H1 (cell line): ENCODE data around the gene ADGRL4. TPM values are rescaled to one million over a fixed set of nuclear protein-coding genes. Genes with fewer than 3 reads are reported as not detected.

Experiments
- SRF ChIP-seq: IDR thresholded peaks from 2 replicates; pipeline ENCODE4 v1.6.1; 2011; ENCODE audit warnings: mild to moderate bottlenecking, low read depth, low read length, moderate library complexity
- TAF1 ChIP-seq: IDR thresholded peaks from 2 replicates; pipeline ENCODE4 v1.6.1; 2011; ENCODE audit warnings: mild to moderate bottlenecking, low read depth, low read length
- TCF12 ChIP-seq: IDR thresholded peaks from 2 replicates; pipeline ENCODE4 v1.6.1; 2011; ENCODE audit warnings: low read depth, mild to moderate bottlenecking, low read length
- polyA plus RNA-seq, 7 experiments: library from polyadenylated mRNA; depleted of rRNA in 3 of 7; stranded (reverse) in 5 of 7; unstranded in 2 of 7; fragments of >200 nt in 5 of 7; fragments of 200-250 nt in 2 of 7; gene quantifications; 1 replicate in 5 of 7; 2 replicates in 1 of 7; 4 replicates in 1 of 7; pipeline versions ENCODE4 v1.2.1 to v1.2.3, GENCODE V29; 2011 to 2013; ENCODE audit warnings: missing spikeins in 2 of 7, mixed read lengths in 2 of 7
- total RNA-seq: library from RNA; stranded (reverse); fragmentation: NEBNext Ultra II Directional; extraction: Animal tissue kit (Norgen Biotek cat#: 25700); gene quantifications from 2 replicates; pipeline ENCODE4 v1.2.1, GENCODE V29; 2021
- TF ChIP-seq, protein P1 (sequence below): fragments of 300-600 bp; sonication (generic); IDR thresholded peaks from 2 replicates; pipeline ENCODE4 v1.7.1; 2012; ENCODE audit warnings: low read length, moderate library complexity, mild to moderate bottlenecking, inconsistent platforms; ENCODE audit not compliant: insufficient replicate concordance

The ADGRL4 gene
- total and polyA plus RNA-seq, 2 of the 8 experiments (the other 6 are each of a cell fraction or from before 2014, with no cell fraction given), result 0.60 to 0.97 TPM

DNA sequence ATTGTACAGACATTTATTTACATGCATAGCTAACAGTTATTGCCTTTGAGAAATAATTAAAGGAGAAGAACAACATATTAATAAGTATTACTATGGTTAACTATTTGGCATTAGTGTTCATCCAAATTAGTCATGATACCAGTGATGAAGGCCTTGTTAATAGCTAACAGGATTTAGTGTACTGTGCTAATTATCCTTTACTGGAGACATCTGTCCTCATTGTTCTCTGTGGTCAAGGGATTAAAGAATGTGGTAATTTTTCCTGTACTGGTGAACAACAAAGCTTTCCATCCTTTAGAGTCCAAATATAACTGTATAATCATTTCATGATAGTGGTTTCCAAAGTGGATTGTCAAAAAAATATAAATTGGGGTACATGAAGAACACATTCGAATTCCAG lies 103.9 kb downstream of the ADGRL4 start (continued):
- TF ChIP-seq, protein P1, sequence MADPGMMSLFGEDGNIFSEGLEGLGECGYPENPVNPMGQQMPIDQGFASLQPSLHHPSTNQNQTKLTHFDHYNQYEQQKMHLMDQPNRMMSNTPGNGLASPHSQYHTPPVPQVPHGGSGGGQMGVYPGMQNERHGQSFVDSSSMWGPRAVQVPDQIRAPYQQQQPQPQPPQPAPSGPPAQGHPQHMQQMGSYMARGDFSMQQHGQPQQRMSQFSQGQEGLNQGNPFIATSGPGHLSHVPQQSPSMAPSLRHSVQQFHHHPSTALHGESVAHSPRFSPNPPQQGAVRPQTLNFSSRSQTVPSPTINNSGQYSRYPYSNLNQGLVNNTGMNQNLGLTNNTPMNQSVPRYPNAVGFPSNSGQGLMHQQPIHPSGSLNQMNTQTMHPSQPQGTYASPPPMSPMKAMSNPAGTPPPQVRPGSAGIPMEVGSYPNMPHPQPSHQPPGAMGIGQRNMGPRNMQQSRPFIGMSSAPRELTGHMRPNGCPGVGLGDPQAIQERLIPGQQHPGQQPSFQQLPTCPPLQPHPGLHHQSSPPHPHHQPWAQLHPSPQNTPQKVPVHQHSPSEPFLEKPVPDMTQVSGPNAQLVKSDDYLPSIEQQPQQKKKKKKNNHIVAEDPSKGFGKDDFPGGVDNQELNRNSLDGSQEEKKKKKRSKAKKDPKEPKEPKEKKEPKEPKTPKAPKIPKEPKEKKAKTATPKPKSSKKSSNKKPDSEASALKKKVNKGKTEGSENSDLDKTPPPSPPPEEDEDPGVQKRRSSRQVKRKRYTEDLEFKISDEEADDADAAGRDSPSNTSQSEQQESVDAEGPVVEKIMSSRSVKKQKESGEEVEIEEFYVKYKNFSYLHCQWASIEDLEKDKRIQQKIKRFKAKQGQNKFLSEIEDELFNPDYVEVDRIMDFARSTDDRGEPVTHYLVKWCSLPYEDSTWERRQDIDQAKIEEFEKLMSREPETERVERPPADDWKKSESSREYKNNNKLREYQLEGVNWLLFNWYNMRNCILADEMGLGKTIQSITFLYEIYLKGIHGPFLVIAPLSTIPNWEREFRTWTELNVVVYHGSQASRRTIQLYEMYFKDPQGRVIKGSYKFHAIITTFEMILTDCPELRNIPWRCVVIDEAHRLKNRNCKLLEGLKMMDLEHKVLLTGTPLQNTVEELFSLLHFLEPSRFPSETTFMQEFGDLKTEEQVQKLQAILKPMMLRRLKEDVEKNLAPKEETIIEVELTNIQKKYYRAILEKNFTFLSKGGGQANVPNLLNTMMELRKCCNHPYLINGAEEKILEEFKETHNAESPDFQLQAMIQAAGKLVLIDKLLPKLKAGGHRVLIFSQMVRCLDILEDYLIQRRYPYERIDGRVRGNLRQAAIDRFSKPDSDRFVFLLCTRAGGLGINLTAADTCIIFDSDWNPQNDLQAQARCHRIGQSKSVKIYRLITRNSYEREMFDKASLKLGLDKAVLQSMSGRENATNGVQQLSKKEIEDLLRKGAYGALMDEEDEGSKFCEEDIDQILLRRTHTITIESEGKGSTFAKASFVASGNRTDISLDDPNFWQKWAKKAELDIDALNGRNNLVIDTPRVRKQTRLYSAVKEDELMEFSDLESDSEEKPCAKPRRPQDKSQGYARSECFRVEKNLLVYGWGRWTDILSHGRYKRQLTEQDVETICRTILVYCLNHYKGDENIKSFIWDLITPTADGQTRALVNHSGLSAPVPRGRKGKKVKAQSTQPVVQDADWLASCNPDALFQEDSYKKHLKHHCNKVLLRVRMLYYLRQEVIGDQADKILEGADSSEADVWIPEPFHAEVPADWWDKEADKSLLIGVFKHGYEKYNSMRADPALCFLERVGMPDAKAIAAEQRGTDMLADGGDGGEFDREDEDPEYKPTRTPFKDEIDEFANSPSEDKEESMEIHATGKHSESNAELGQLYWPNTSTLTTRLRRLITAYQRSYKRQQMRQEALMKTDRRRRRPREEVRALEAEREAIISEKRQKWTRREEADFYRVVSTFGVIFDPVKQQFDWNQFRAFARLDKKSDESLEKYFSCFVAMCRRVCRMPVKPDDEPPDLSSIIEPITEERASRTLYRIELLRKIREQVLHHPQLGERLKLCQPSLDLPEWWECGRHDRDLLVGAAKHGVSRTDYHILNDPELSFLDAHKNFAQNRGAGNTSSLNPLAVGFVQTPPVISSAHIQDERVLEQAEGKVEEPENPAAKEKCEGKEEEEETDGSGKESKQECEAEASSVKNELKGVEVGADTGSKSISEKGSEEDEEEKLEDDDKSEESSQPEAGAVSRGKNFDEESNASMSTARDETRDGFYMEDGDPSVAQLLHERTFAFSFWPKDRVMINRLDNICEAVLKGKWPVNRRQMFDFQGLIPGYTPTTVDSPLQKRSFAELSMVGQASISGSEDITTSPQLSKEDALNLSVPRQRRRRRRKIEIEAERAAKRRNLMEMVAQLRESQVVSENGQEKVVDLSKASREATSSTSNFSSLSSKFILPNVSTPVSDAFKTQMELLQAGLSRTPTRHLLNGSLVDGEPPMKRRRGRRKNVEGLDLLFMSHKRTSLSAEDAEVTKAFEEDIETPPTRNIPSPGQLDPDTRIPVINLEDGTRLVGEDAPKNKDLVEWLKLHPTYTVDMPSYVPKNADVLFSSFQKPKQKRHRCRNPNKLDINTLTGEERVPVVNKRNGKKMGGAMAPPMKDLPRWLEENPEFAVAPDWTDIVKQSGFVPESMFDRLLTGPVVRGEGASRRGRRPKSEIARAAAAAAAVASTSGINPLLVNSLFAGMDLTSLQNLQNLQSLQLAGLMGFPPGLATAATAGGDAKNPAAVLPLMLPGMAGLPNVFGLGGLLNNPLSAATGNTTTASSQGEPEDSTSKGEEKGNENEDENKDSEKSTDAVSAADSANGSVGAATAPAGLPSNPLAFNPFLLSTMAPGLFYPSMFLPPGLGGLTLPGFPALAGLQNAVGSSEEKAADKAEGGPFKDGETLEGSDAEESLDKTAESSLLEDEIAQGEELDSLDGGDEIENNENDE, result no peak
- TF ChIP-seq TCF12, result no peak
- no peak for TF ChIP-seq SRF
- no peak for TF ChIP-seq TAF1
